Measurements from ENCODE around the gene GFOD2. TPM values are rescaled to one million over a fixed set of nuclear protein-coding genes. Genes with fewer than 3 reads are reported as not detected.

GFOD2 gene
- total and polyA plus RNA-seq, 2 of the 13 experiments (the other 11 are each of a cell fraction or from before 2014, with no cell fraction given) = 11.1 to 17.2 TPM

GRCh38 chr16:67653128-67653788, 65.9 kb downstream of the GFOD2 start (continued):
- TF ChIP-seq DMTF1 (CRISPR knock-in tag; IDR thresholded peaks at IDR 0.05) = no peak
- TF ChIP-seq ZMYM4 (CRISPR knock-in tag; IDR thresholded peaks at IDR 0.05) = no peak
- TF ChIP-seq MAZ (IDR thresholded peaks at IDR 0.05; ENCODE audit: borderline replicate concordance, low read depth, low read length) = no peak
- TF ChIP-seq MAZ (CRISPR knock-in tag; IDR thresholded peaks at IDR 0.05; ENCODE audit: low read depth) = peak; percentile 16
- no peak for TF ChIP-seq SRSF1 (optimal IDR thresholded peaks at IDR 0.05; ENCODE audit: low read depth, low read length)
- no peak for TF ChIP-seq TBP (CRISPR knock-in tag; IDR thresholded peaks at IDR 0.05)
- TF ChIP-seq ZNF225 (CRISPR knock-in tag; IDR thresholded peaks at IDR 0.05) = no peak
- TF ChIP-seq ARID5B (CRISPR knock-in tag; IDR thresholded peaks at IDR 0.05) = no peak
- no peak for TF ChIP-seq ZNF138 (CRISPR knock-in tag; IDR thresholded peaks at IDR 0.05; ENCODE audit: low read depth)
- TF ChIP-seq ZNF772 (CRISPR knock-in tag; IDR thresholded peaks at IDR 0.05) = no peak
- TF ChIP-seq AGO1 (IDR thresholded peaks at IDR 0.05; ENCODE audit: low read depth, low read length, poor library complexity, severe bottlenecking) = peak; percentile 20
- TF ChIP-seq RXRA (CRISPR knock-in tag; IDR thresholded peaks at IDR 0.05) = peak; percentile 21; the same call in 1 of the 2 replicates
- TF ChIP-seq SMAD3 (CRISPR knock-in tag; IDR thresholded peaks at IDR 0.05) = no peak
- TF ChIP-seq BORCS8-MEF2B (CRISPR knock-in tag; IDR thresholded peaks at IDR 0.05) = peak; percentile 3; the same call in 1 of the 2 replicates
- 0 out of 2 replicates have a peak, but pooled peaks have one; percentile 10 for TF ChIP-seq REL (CRISPR knock-in tag; conservative IDR thresholded peaks at IDR 0.05)
- no peak for TF ChIP-seq ZNF274 (CRISPR knock-in tag; IDR thresholded peaks at IDR 0.05)
- peak; percentile 6; the same call in 1 of the 2 replicates for TF ChIP-seq ZSCAN21 (CRISPR knock-in tag; IDR thresholded peaks at IDR 0.05; ENCODE audit: borderline replicate concordance)
- peak; percentile 65 for TF ChIP-seq XRCC5 (optimal IDR thresholded peaks at IDR 0.05; ENCODE audit: low read length)
- TF ChIP-seq PATZ1 (CRISPR knock-in tag; IDR thresholded peaks at IDR 0.05) = peak; percentile 25; the same call in 1 of the 2 replicates
